GM10847 (cell line): ENCODE results near the gene PMM2.

Experiments
- POLR2A ChIP-seq: IDR thresholded peaks from 2 replicates; pipeline ENCODE4 v1.6.1; 2011; ENCODE audit not compliant: insufficient read length; ENCODE audit errors: extremely low read depth

The PMM2 gene

DNA sequence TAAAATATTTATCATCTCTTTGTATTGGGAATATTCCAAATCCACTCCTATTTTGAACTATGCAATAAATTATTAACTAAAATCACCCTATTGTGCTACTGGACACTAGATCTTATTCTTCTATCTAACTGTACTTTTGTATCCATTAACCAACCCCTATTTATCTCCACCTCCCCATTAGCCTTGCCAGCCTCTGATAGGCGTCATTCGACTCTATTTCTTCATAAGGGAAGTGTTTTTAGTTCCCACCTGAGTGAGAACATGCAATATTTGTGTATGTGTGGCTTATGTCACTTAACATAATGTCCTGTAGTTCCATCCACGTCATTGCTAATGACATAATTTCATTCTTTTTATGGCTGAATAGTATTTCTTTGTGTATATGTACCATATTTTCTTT, 24.1 kb upstream of the PMM2 start:
- no peak for TF ChIP-seq POLR2A

DNA sequence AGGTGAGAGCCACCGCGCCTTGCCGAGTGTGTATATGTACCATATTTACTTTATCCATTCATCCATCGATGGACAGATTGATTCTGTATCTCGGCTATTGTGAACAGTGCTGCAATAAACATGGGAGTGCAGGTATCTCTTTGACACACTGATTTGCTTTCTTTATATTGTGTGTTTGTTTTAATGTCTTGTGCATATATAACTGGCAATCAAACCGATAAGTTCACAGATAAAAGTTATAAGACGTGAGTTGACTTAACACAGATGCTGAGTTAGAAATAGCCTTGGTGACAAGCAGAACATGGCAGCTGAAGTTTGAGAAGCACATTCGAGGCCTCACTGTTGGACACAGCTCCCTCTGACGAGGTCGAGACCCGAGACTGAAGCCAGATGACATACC, 23.4 kb upstream of the PMM2 start:
- no peak for TF ChIP-seq POLR2A

DNA sequence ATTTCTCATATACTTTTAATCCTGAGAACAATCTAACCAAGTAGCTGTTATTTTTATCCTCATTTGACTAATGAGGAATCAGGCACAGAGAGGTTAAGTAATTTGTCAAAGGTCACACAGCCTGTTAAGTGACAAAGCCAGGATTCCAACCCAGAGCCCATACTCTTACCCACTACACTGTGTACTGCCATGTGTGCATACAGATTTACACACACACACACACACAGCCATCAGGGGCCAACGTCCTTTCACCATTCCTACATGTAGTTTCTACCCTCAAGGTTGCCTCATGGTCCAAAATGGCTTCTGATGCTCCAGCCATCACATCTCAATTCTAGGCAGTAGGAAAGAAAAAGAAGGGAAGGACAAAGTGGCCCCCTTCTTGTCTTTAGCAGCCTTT, 22.3 kb upstream of the PMM2 start:
- no peak for TF ChIP-seq POLR2A

DNA sequence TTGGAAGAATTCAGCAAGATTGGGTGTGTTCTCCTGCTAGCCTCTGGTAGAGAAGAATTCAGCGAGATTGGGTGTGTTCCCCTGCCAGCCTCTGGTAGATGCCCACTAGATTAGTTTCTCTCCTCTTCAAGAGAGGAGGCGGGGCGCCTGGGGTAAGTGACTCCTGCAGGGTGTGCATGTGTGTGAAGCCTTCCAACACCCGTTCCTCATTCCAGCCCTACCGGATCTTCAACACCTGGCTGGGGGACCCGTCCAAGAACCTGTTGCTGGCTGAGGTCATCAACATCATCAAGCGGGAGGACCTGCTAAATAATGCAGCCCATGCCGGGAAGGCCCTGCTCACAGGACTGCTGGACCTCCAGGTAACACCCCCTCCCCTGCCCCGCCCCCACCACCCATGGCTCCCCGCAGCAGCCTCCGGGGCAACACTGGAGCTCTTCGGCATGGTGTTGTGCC, 21.5 kb upstream of the PMM2 start:
- no peak for TF ChIP-seq POLR2A

DNA sequence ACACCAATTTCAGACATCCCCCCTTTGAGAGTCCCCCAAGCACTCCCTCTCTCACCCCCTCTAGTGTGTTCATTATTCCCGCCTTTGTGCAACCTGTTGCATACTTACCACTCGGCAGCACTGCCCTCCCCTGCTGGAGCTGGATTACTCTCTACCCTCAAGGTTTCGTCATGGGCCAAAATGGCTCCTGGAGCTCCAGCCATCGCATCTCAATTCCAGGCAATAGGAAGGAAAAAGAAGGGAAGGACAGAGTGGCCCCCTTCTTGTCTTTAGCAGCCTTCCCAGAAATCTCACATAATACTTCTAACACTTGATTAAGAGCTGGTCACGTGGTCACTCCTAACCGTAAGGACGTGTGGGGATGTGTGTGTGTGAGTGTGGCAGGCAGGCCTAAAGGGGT, 20.4 kb upstream of the PMM2 start:
- TF ChIP-seq POLR2A, result no peak

DNA sequence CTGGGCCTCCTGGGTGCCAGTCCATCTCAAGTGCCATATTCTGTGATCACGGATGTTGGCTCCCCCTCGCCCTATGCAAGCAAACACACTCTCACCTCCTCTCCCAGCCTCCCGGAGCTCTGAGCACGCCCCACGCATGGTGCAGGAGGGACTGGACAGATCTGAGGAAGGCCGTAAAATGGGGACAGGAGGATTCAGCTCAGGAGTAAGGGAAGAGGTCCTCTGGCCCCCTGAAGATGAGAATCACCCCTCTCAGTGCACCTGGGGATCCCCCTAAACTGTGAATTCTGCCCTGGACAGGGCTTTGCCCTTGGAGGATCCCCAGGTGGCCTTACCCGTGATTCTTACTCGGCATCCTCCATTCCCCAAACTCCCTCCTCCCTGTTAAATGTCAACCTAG, 15.8 kb upstream of the PMM2 start:
- no peak for TF ChIP-seq POLR2A

DNA sequence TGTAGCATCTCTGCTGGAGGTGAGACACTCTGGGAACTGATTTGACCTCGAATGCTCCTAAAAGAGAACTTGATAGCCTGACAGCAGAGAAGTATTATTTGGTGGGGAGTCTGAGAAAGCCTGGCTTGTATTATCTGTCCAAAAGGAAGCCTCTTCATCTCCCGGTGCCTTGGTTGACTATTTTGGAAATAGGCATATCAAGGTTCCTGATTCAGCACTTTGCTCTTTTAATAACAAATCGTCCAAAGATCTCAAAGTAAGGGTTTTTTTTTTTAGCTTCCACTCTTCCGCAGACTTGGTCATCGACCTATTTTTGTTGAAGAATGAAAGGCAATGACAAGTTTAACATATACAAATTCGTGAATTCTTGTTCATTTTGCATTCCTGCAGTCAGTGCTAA, 15.0 kb upstream of the PMM2 start:
- no peak for TF ChIP-seq POLR2A

DNA sequence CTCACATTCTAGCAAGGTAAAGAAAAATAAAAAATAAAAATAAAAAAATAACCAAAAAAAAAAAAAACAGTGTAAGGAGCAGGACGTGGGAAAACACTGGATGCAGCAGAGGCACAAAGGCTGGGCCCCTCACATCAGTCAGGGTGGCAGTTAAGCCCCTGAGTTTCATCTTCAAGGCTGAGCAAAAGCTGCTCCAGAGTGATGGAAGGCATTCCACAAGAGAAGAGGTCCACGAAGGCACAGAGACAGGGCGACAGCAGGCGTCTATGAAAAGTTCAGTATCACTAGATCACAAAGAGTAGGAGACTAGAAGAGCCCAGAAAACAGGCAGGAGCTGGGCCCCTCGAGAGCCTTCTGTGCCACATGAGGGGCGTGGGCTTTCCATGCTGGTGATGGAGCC, 12.2 kb upstream of the PMM2 start:
- no peak for TF ChIP-seq POLR2A

DNA sequence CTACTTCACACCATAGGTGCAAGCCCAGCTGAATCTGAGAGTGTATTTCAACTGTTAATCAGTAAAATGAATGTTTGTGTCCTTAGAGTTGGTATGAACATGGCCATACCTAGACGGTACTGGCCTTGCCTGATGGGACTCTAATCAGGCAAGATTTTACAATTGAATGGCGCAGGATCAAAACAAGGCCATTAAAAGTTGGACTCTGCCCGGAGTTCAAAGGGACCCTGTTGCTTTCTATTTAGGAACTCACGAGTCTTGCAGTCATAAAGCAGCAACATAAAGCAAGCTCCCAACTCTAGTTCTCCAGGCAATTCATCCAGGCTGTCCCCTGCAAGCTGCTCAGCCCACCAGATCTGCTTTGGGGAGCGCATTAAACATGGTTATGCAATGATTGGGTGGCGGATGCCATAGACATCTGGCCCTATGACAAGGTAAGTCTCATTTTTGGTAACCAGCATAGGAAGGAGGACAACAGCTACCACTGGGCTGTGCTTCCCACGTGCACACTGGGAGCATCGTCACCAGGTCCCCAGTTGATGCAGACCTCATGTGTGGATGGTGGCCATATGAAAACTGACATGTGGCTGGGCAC, 9.0 kb upstream of the PMM2 start:
- no peak for TF ChIP-seq POLR2A

DNA sequence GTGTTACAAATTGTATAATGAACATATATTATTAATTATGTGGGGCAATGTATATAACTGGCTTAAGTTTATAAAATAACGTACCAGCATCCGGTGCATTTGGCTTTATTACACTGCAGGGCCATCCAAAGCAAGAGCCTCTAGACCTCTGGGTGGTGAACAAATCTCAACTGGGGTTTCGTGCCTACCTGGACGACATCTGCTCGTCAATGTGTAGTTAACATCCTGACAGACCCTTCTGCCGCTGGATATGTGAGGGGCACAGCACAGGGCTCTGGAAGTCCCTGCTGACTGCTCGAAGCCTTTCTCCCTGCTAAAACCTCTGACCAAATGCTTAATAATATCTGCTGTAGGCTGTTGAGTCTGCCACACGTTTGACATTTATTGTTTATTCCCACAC, 2.5 kb upstream of the PMM2 start:
- no peak for TF ChIP-seq POLR2A

DNA sequence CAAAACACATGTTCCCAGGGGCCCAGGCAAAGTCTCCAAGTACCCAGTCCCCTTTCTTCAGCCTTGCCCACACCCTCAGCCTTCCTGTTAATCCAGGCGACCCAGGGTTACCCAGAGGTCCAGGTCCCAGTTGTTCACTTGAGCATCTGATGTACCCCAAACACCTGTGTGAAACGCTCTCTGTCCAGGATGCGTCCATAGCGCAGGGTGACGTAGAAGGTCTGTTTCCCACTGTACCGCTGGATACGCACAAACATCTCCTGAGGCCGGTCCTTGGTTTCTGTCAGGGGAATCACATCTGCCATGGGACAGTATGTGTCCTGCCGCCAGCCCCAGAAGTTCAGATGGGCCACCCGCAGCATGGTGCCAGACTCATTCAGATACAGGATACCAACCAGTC, 1.8 kb upstream of the PMM2 start:
- no peak for TF ChIP-seq POLR2A

DNA sequence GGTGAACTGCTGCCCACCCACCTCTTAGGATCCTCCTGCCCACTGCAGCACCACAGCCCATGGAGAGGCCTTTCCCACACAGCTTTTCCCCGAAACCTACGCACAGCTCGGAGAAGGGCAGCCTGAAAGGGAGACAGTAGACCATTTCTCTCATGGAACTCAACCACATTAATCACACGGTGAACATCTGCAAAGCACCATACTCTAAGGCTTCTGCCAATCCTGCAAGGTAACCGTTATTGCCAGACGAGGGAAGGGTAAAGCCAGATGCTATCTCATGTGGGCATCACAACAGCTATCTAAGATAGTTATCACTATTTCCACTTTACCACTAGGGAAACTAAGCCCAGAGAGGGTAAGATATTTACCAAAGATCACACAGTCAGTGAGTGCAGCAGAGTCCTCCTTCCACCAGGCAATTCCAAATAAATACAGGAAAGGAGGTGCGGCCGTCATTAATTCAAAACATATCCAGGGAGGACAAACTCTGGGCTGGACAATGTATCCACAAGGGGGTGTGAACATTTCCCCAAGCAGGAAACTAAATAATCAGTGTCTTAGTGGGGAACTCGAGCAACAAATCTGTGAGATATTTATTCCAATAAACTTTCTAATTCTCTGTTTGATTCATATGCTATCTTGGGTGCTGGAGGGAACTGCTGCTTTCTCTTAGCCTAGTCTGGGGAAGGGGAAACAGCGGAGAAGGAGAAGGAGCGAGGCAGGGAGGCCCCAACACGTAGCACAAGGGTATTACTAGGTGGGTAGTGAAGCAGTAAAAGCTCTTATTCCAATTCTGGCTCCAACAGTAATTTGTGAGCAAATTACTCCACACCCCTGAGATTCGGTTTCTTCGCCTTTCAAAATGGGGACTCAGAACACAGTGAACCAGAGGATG, 923 bp upstream of the PMM2 start:
- TF ChIP-seq POLR2A, result no peak

DNA sequence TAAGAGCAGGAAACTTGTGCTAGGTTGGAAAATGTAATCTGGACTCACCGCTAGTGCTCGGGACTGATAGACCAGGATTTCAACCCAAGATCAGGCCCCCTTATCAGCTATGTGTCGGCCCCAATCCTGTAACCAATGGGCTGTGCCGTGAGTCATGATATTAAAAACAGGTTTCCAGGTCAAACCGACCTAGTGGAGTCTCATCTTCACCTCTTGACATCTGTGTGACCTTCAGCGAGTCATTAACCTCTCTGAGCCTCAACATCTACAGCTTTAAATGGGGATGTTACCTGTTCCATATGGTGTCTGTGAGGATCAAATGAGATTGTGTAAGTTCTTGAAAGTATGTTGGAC, 512 bp downstream of the PMM2 start:
- no peak for TF ChIP-seq POLR2A

DNA sequence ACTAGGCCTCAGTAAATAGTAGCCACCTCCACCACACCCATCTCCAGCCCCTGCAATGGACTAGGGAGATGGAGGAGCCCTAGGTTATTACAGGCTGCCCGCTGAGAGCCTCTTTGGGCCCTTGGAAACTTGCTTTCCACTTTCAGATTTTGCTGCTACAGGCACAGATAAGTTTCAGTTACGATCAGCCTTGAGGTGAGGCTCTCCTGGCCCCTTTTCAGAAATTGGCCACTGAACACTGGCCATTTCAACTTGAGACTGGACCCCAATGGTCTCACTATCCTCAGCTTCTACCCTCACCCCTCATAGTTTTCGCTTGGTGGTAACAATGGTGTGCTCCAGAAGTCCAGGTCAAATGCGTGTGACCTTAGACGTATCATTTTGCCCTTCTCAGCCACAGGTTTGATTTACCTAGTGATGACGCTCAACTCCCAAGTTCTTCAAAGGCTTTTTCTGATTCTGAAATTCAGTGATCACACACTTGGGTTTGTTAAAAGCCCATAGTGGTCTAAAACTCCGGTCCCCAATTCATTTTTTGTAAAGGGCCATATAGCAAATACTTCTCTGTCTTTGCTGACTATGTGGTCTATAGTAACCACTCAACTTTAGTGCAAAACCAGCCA, 1.0 kb downstream of the PMM2 start:
- TF ChIP-seq POLR2A, result no peak

DNA sequence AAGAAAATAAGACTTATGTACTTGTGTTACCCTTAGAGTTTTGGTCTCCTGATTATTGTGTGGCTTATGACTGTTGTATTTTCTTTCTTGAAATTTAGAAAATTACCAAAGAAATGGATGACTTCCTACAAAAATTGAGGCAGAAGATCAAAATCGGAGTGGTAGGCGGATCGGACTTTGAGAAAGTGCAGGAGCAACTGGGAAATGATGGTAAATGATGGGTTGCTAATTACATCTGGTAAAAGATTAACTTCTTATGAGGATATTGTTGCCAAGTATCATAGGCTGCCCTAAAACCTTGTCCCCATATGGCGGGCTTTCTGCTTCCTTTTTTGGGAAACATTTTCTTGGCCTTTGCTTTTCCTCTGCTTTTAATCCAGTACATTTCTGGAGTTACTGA, 4.1 kb downstream of the PMM2 start:
- no peak for TF ChIP-seq POLR2A

DNA sequence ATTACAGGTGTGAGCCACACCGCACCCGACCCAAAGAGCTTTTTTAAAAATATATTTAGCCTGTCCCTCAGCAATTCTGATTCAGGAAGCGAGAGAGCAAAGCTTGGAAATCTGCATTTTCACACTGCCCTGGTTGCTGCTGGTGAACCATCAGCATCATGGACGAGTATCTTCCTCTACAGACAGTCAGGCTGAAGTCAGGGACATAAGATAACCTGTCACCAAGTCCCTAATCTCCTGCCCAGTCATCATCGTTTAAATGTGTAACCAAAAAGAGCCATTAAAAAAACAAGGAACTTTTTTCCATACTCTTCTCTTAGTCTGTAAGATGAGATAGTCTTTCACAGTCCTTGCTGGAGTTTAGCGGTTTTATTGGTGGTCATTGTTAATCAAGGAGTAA, 6.7 kb downstream of the PMM2 start:
- no peak for TF ChIP-seq POLR2A

DNA sequence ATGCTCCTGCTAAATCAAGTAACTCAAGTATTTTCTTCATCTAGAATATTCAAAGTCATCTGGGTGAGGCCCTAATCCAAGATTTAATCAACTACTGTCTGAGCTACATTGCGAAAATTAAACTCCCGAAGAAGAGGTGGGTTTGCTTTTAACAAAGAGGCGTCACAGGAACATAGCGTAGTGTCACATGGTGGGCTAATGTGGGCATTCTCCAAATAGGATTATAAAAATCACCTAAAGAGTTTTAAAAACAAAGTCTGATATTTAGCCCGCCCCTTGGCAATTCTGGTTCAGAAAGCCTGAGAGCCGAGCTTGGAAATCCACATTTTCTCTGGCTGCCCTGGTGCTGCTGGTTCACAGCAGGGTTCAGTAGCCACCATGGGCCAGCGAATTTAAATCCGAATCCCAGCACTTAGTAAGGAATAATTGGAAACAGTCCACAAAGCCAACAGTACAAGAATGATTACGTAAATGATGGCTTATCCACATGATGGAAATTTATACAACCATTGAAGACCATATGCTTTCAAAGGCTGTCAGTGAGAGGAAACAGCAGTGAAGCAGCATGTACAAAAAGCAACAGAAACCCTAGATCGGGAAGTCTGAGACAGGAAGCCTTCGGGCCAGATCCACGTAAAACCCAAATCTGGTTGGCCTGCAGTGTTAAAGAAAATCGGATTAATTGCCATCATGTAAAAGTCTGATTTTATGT, 8.8 kb downstream of the PMM2 start:
- no peak for TF ChIP-seq POLR2A

DNA sequence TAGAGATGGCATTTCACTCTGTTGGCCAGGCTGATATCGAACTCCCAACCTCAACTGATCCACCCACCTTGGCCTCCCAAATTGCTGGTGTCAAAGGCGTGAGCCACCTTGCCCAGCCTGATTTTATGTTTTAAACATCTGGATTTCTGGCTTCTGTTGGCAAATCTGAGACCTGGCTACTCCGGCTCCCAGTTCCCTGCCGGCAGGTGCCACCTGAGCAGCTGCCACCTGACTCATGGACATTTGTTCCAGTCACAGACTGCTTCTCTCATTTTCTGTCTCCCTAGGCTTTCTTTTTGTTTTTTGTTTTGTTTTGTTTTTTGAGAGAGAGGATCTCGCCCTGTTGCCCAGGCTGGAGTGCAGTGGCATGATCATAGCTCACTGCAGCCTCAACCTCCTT, 9.6 kb downstream of the PMM2 start:
- TF ChIP-seq POLR2A, result no peak
